A172 (cell line): ENCODE measurements around the gene FAM187B. TPM values are rescaled to one million over a fixed set of nuclear protein-coding genes. Genes with fewer than 3 reads are reported as not detected.
"Not testable (repeated sequence)": the region's sequence is repeated elsewhere in the genome, so short reads cannot be mapped to it uniquely, and the experiment has no call there.

Experiments
- DNase-seq: peaks from one replicate; pipeline ENCODE4 v3.0.0-alpha.2; 2015; ENCODE audit warnings: low spot score
- total RNA-seq: library from RNA; depleted of rRNA; stranded (reverse); fragments of >200 nt; shearing (Covaris generic); gene quantifications from 2 replicates; pipeline ENCODE4 v1.2.3, GENCODE V29; 2014

FAM187B gene
- total RNA-seq, 1 experiment from 2014 or later = not detected

- no peak for DNase-seq
These were observed 8.3 kb upstream of the FAM187B start for GRCh38 chr19:35236638-35237400.

- DNase-seq = no peak
These were observed 4.4 kb upstream of the FAM187B start for GRCh38 chr19:35232912-35233311.

DNA sequence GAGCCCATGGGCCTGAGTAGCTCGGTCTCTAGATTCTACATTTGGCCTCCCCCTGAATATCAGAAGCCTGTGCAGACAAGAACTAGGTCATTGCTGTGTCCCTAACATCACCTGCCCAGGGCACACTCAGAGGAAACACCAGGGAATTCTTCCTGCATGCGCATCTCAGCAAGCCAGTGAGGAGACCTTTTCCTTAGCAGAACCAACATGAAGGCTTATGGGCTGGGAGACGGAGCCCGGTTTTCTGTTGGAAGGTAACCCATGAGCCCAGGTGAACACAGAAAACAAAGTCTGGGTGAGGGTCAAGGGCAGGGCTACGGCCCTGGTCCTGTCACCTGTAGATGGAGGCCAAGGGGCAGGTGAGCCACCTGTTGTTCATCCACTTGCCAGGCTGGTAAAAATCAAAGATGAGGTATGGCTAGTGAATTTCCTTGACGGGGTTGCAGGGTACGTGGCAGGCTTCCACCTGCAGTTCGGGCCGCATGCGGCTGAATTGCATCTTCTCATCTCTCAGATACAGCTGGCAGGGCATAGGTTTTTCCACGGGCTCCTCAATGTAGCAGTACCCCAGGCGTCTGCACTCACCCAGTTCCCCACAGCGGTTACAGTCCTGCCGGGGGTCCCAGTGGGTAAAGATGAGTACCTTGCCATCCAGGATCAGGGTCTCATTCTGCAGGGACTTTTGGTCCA is 3.6 kb upstream of the FAM187B start:
- DNase-seq = no peak

- no peak for DNase-seq
These were observed 1.1 kb upstream of the FAM187B start for GRCh38 chr19:35229601-35230000.

- no peak for DNase-seq
These were observed 1.8 kb downstream of the FAM187B start for GRCh38 chr19:35226748-35227147.

- no peak for DNase-seq
These were observed 2.6 kb downstream of the FAM187B start for GRCh38 chr19:35225951-35226350.

DNA sequence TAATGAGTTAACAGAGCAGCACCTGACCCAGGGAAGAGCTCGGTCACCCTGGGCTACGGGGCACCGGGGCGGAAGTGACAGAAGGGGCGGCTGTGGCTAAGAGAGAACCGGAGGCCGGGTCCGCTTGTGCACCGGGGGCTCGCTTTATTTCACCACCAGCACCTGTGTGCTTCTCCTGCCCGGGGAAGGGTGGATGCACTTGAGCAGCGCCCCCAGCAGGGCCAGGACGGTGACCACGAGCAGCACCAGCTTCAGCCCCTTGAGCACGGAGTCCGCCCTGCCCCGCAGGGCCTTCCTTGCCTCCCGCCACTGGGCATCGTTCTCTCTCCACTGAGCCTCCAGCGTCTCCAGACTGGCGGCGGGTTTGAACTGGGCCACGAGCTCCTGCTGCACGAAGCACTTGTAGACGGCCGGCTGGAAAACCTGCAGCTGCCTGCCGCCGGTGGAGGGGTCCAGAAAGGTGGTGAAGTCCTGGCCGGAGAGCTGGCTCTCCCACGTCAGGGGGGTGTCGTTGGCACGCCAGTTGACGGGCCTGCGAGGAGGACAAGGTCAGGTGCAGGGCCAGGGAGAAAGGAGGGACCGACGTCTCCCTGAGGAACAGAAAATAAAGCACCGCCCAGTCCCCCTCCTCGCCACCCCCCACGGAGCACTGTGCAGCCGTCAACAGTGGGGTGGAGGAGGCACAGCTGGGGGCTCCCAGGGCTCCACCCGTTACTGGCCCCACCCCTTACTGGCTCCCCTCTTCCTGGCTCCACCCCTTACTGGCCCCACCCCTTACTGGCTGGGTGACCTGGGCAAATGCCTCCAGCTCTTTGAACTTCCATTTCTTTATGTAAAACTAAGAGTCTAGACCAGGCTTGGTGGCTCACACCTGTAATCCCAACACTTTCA is 3.6 kb downstream of the FAM187B start:
- no peak for DNase-seq

GRCh38 chr19:35223862-35224505 is 4.6 kb downstream of the FAM187B start:
- no peak for DNase-seq

- DNase-seq = no peak
These were observed 5.3 kb downstream of the FAM187B start for GRCh38 chr19:35223084-35223790.

DNA sequence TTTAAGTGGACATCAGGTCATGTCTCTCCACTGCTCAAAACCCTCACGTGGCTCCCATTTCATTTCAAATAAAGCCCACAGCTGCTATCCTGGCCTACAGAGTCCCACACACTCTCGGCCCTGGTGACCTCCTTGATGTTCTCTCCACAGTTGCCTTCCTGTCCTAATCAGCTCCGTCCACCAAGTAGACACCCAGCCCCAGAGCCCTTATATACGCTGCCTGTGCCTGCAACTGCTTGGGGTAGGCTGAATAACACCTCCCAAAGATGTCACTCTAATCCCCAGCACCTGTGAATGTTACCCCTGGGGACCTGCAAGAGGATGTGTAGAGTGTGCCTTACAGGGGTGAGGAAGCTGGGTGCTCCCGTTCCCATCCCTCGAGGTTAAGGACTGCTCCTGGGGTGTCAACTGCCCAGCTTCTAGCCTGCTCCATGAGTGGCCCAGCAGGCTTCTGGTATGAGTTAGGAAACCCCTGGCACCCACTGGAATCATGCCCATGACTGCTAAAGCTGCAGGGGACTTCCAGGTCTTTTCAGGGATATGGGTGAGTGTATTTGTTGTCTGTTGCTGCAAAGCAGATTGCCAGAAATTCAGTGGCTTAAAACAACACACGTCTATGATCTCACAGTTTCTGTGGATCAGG is 6.0 kb downstream of the FAM187B start:
- no peak for DNase-seq

DNA sequence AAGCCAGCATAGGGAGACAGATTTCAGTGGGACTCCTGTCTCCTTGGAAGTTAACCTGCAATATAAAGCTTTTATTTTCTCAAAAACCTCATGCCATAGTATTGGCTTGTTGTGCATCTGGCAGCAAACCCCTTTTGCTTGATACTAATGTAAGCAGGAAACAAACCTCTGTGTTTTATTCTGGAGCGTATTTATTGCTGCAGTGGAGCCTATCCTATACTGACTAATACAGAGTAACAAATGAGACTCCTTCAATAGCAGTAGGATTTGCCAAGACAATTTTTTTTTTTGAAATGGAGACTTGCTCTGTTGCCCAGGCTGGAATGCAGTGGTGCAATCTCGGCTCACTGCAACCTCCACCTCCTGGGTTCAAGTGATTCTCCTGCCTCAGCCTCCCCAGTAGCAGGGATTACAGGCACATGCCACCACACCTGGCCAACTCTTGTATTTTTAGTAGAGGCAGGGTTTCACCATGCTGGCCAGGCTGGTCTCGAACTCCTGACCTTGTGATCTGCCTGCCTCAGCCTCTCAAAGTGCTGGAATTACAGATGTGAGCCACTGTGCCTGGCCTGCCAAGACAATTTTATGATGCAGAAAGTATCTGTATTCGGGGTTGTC is 7.5 kb downstream of the FAM187B start:
- not testable (repeated sequence) for DNase-seq

DNA sequence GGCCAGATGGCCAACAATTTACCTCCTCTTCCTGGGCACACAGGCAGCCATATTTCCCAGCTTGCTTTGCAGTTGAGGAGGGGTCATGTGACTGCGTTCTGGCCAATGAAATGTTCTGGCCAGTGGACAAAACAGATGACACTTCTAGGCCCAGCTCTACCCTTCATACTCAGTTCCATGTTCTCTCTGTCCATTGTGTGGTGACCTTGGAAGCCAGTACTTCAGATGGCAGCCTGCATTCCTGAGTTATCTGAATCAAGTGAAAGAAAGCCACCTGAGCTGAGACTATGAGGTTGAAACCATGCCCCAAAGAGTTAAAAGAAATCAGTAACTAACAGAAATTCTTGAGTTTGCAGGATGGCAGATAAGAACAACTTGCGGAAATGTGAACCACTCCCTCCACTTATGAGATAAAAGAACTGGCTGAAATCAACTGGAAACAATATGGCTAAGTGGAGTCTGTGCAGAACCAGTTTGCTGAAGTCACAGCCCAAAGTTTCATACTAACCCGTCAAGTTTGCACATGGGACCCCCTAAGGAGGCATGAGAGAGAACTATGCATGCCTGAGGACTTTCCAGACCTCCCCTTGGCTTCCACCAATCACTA is 8.1 kb downstream of the FAM187B start:
- DNase-seq = no peak

DNA sequence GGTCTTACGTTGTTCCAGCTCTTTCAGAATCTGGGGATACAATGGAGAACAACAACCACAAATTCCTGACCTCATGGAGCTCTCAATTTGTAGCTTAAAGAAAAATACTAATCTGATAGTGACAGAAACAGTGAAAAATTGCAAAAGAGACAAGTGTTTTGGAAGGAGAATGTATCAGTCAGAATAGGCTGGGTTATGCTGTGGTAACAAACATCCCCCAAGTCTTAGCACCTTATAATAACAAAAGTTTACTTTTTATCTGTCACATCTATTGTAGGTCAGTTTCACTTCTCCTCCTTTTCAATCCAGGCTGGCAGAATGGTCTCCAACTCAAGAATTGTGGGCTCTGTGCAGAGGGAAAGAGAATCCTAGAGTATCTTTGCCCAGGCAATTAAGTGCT is 9.5 kb downstream of the FAM187B start:
- DNase-seq = no peak

DNA sequence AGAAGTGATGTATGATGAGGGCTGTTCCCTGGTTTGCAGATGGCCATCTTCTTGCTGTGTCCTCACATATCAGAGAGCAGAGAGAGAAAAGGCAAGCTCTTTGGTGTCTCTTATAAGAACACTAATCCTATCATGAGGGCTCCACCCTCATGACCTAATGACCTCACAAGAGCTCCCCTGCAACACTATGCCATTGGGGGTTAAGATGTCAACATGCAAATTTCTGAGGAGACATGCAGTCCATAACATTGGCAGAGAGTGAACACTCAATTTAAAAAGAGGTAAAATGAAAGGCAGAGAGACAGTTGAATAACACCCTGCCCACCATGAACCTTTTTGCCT is 10.9 kb downstream of the FAM187B start:
- DNase-seq = no peak

DNA sequence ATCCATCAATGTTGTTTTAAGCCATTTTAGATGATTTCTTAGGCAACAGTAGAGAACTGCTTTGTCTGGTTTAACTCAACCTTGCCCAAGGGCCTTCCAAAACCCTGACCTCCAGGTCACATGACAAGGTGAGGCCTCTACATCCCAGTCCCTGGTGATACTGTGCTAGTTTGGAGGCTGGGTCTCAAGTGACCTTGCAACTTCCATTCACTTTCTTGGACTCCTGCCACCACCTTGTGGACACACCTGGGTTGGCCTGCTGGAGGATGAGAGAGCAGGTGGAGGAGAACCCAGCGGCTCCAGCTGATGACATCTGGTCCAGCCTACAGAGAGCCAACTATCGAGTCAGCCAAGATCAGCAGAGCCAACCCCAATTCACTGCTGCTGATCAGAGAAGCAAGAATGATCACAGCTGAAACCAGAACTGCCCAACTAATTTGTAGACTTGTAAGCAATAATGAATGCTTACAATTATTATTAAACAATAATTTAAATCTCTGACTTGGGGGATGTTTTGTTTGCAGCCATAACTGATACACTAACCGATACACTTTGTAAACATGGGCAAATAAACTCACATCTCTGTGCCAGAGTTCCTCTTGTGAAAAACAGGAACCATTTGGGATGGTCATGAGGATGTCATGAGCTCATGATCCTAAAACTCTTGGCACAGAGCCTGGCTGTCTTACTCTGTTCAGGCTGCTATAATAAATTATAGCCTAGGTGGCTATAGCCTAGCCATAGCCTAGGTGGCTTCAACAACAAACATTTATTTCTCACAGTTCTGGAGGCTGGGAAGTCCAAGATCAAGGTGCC is 11.5 kb downstream of the FAM187B start:
- DNase-seq = no peak

DNA sequence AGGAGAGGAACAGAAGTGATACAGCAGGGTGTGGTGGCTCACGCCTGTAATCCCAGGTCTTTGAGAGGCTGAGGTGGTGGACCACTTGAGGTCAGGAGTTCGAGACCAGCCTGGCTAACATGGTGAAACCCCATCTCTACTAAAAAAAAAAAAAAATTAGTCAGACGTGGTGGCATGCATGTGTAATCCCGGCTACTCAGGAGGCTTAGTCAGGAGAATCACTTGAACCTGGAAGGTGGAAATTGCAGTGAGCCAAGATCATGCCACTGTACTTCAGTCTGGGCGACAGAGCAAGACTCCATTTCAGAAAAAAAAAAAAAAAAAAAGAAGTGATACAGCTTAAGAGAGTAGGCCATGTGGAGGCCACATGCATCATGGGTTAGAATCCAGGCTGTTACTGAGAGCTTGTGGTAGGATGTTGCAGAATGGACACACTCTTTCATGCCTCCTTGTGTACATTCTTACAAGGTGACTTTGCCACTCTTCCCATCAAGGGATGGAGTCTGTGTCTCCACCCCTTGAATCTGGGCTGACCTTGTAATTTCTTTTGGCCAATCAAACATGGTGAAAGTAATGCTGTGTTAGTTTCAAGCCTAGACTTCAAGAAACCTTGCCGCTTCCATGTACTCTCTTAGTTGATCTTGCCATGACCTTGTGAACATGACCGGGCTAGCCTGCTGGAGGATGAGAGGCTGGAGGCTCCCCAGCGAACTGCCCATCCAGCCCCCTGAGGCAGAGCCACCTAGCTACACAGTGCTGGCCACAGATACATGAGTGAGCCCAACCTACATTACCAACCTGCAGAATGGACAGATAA is 12.3 kb downstream of the FAM187B start:
- DNase-seq = no peak

DNA sequence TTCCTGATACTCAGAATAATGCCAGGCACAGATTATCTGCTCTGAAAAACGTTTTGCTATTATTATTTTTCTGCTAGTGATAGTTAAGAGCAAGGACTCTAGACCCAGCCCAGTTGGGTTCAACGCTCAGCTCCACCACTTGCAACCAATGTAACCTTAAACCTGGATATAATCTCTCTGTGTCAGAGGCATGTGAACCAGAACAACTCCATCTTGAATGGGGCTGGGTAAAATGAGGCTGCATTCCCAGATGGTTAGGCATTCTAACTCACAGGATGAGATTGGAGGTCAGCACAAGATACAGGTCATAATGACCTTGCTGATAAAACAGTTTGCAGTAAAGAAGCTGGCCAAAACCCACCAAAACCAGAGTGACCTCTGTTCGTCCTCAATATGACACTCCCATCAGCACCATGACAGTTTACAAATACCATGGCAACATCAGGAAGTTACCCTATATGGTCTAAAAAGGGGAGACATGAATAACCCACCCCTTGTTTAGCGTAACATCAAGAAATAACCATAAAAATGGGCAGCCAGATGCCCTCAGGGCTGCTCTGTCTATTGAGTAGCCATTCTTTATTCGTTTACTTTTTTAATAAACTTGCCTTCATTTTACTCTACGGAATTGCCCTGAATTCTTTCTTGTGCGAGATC is 13.6 kb downstream of the FAM187B start:
- no peak for DNase-seq
